ENCODE results near the gene NDUFA7.

Gene NDUFA7

DNA sequence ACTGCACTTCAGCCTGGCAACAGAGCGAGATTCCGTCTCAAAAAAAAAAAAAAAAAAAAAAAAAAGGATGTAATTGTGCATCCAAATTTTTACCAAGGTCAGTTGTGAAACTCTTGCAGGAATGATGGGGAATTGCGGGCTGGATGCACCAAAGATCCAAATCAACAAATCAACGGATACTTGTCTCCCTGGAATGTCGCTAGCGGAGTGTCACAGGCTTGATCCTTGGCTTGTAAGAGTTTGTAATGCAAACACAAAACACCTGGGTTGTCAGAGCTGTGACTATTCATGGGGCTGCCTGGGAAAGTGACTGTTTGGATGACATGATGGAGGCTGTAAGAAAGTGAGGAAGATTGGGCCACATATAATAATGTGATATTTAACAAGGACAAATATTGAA lies 17.7 kb upstream of the NDUFA7 start:
- no peak for ATAC-seq (ENCODE audit: low read depth)
- H3K4me3 ChIP-seq (ENCODE audit: severe bottlenecking) = no peak overlapping the region
- no peak for DNase-seq (ENCODE audit: low spot score)
- H3K9me3 ChIP-seq (ENCODE audit: severe bottlenecking) = no peaks in the 10 kb centered on the region
- H3K36me3 ChIP-seq (ENCODE audit: low read depth) = no peaks in the 10 kb centered on the region
- TF ChIP-seq, protein P1, sequence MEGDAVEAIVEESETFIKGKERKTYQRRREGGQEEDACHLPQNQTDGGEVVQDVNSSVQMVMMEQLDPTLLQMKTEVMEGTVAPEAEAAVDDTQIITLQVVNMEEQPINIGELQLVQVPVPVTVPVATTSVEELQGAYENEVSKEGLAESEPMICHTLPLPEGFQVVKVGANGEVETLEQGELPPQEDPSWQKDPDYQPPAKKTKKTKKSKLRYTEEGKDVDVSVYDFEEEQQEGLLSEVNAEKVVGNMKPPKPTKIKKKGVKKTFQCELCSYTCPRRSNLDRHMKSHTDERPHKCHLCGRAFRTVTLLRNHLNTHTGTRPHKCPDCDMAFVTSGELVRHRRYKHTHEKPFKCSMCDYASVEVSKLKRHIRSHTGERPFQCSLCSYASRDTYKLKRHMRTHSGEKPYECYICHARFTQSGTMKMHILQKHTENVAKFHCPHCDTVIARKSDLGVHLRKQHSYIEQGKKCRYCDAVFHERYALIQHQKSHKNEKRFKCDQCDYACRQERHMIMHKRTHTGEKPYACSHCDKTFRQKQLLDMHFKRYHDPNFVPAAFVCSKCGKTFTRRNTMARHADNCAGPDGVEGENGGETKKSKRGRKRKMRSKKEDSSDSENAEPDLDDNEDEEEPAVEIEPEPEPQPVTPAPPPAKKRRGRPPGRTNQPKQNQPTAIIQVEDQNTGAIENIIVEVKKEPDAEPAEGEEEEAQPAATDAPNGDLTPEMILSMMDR (IDR thresholded peaks at IDR 0.05; ENCODE audit: poor library complexity, severe bottlenecking) = no peak
- peaks cover 9% of the 10 kb centered on the region for H3K27me3 ChIP-seq (ENCODE audit: insufficient read depth, poor library complexity, severe bottlenecking)
- H3K4me1 ChIP-seq (ENCODE audit: insufficient read depth, poor library complexity, severe bottlenecking) = no peaks in the 10 kb centered on the region
- no peak overlapping the region for H3K27ac ChIP-seq (ENCODE audit: poor library complexity, severe bottlenecking)

GRCh38 chr19:8337728-8338127 lies 16.6 kb upstream of the NDUFA7 start:
- DNase-seq (ENCODE audit: low spot score) (no peak), ATAC-seq (ENCODE audit: low read depth) (no peak)
- H3K27ac ChIP-seq (ENCODE audit: poor library complexity, severe bottlenecking) = no peak overlapping the region
- H3K27me3 ChIP-seq (ENCODE audit: insufficient read depth, poor library complexity, severe bottlenecking) = peaks cover 18% of the 10 kb centered on the region
- H3K36me3 ChIP-seq (ENCODE audit: low read depth) = no peaks in the 10 kb centered on the region
- no peaks in the 10 kb centered on the region for H3K9me3 ChIP-seq (ENCODE audit: severe bottlenecking)
- H3K4me3 ChIP-seq (ENCODE audit: severe bottlenecking) = no peak overlapping the region
- H3K4me1 ChIP-seq (ENCODE audit: insufficient read depth, poor library complexity, severe bottlenecking) = no peaks in the 10 kb centered on the region
- TF ChIP-seq, protein P1 (IDR thresholded peaks at IDR 0.05; ENCODE audit: poor library complexity, severe bottlenecking) = no peak

DNA sequence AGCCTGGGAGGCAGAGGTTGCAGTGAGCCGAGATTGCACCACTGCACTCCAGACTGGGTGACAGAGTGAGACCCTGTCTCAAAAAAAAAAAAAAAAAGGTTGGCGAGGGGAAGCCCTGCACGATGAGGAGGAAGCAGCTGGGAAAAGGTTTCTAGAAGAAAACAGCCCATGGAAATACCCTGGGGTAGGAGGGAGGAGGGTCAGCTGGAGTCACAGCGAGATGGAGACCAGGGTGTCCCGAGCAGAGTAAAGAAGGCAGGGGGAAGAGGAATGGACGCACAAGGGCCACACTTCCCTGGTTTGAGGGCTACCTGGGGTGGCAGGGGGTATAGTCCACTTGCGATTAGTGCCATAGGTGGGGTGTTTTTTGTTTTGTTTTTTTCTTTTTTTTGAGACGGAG lies 15.5 kb upstream of the NDUFA7 start:
- H3K9me3 ChIP-seq (ENCODE audit: severe bottlenecking) = no peaks in the 10 kb centered on the region
- no peak for DNase-seq (ENCODE audit: low spot score)
- H3K27me3 ChIP-seq (ENCODE audit: insufficient read depth, poor library complexity, severe bottlenecking) = peaks cover 18% of the 10 kb centered on the region
- H3K27ac ChIP-seq (ENCODE audit: poor library complexity, severe bottlenecking) = no peak overlapping the region
- TF ChIP-seq, protein P1 (IDR thresholded peaks at IDR 0.05; ENCODE audit: poor library complexity, severe bottlenecking) = no peak
- no peak for ATAC-seq (ENCODE audit: low read depth)
- H3K4me3 ChIP-seq (ENCODE audit: severe bottlenecking) = no peak overlapping the region
- no peaks in the 10 kb centered on the region for H3K4me1 ChIP-seq (ENCODE audit: insufficient read depth, poor library complexity, severe bottlenecking)
- H3K36me3 ChIP-seq (ENCODE audit: low read depth) = no peaks in the 10 kb centered on the region

DNA sequence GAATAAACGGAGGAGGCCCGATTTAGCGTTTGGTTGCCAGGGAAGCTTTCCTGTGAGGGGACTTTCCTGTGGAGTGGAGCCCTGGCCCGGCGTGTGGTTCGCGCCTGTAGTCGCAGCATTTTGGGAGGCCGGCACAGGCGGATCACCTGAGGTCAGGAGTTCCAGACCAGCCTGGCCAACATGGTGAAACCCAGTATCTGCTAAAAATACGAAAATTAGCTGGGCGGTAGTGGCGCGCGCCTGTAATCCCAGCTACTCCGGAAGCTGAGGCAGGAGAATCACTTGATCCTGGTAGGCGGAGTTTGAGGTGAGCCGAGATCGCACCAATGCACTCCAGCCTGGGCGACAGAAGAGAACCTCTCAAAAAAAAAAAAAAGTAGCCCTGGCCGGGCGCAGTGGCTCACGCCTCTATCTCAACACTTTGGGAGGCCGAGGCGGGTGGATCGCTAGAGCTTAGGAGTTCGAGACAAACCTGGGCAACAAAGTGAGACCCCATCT lies 14.9 kb upstream of the NDUFA7 start:
- TF ChIP-seq, protein P1 (IDR thresholded peaks at IDR 0.05; ENCODE audit: poor library complexity, severe bottlenecking) = no peak
- ATAC-seq (ENCODE audit: low read depth) (no peak), DNase-seq (ENCODE audit: low spot score) (no peak)
- no peaks in the 10 kb centered on the region for H3K9me3 ChIP-seq (ENCODE audit: severe bottlenecking)
- no peaks in the 10 kb centered on the region for H3K4me1 ChIP-seq (ENCODE audit: insufficient read depth, poor library complexity, severe bottlenecking)
- H3K4me3 ChIP-seq (ENCODE audit: severe bottlenecking) = no peak overlapping the region
- H3K27ac ChIP-seq (ENCODE audit: poor library complexity, severe bottlenecking) = no peak overlapping the region
- peaks cover 18% of the 10 kb centered on the region for H3K27me3 ChIP-seq (ENCODE audit: insufficient read depth, poor library complexity, severe bottlenecking)
- no peaks in the 10 kb centered on the region for H3K36me3 ChIP-seq (ENCODE audit: low read depth)

- no peaks in the 10 kb centered on the region for H3K4me1 ChIP-seq (ENCODE audit: insufficient read depth, poor library complexity, severe bottlenecking)
- ATAC-seq (ENCODE audit: low read depth) (no peak; the same call in 2 of the 3 replicates), DNase-seq (ENCODE audit: low spot score) (no peak)
- no peaks in the 10 kb centered on the region for H3K9me3 ChIP-seq (ENCODE audit: severe bottlenecking)
- peaks cover 18% of the 10 kb centered on the region for H3K27me3 ChIP-seq (ENCODE audit: insufficient read depth, poor library complexity, severe bottlenecking)
- H3K4me3 ChIP-seq (ENCODE audit: severe bottlenecking) = peak overlapping the region; percentile 39
- H3K27ac ChIP-seq (ENCODE audit: poor library complexity, severe bottlenecking) = no peak overlapping the region
- no peaks in the 10 kb centered on the region for H3K36me3 ChIP-seq (ENCODE audit: low read depth)
- TF ChIP-seq, protein P1 (IDR thresholded peaks at IDR 0.05; ENCODE audit: poor library complexity, severe bottlenecking) = peak; percentile 39
Observed at GRCh38 chr19:8335343-8336071, 14.3 kb upstream of the NDUFA7 start.

Data from RWPE2 (cell line).